ENCODE measurements around the gene BTAF1.
"Not testable (repeated sequence)": the region's sequence is repeated elsewhere in the genome, so short reads cannot be mapped to it uniquely, and the experiment has no call there.

BTAF1 gene

DNA sequence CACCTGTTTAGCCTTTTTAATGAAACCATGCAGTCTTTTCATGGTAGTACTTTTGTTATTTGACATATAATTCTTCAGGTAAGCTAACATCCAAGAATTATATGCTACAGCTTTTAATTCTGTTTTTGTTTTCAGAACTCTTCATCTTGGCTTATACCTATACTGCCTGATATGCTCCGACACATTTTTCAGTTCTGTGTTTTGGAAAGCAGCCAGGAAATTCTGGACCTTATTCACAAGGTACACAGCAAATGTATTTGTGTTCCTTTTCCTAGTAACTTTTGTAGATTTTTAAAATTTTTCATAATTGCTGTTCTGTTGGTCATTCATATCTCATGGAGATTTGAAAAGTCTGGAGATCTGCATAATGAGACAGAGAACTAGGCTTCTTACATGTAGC is 56.7 kb downstream of the BTAF1 start:
- no peak for DNase-seq

DNA sequence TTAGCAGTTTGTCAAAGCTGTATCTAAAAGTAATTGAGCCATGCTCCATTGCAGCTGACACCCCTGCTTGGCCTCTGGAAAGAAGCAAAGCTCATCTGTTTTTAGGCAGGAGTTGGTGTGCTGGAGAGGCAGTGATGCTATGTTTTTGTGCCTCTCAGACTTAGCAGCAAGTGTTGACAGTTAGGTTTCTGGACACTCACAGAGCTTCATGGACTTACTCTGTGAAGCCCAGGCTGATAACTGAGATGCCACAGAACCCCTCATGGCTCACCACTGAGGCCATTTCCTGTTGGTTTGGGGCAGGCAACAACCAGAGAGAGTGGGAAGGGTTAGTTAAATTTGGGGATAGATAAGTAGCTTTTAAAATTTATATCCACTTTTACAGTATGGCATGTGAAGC is 59.8 kb downstream of the BTAF1 start:
- no peak for DNase-seq

DNA sequence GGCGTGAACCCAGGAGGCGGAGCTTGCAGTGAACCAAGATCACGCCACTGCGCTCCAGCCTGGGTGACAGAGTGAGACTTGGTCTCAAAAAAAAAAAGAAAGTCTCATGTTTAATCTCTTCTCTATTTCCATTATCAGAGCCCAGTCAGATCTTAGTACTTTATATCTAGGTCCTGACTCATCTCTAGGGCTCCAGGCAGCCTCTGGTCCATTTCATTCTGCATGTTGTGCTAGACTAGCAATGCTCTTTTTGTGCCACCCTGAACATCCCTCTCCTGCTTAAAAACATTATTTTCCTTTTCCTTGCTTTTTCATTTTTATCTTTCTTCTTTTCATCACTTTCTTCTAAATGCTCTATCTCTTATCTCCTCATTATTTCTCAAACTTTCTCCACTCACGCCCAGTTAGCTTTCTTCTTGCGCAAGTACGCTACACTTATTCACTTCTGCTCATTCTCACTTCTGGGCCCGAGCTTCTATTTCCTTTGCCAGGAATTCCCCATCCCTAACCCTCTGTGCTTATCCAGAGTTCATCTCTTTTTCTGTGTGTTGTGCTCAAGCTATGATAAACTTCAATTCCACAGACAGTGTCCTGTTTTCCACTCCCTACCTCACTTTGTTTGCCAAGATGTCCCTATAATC is 63.9 kb downstream of the BTAF1 start:
- no peak for DNase-seq

DNA sequence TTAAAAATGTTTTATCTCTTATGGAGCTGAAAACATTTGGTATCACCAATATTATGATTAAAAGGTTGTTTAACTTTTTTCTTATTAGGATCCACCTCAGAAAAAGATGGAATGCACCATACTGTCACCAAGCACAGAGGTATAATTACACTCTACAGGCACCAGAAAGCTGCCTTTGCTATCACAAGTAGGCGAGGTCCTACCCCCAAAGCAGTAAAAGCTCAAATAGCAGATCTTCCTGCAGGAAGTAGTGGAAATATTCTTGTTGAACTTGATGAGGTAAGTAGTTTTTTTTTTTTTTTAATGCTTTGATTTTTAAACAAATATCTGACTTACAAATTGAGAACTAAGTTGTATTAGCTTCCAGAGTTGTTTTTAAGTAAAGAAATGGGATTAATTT is 68.5 kb downstream of the BTAF1 start:
- no peak for DNase-seq

DNA sequence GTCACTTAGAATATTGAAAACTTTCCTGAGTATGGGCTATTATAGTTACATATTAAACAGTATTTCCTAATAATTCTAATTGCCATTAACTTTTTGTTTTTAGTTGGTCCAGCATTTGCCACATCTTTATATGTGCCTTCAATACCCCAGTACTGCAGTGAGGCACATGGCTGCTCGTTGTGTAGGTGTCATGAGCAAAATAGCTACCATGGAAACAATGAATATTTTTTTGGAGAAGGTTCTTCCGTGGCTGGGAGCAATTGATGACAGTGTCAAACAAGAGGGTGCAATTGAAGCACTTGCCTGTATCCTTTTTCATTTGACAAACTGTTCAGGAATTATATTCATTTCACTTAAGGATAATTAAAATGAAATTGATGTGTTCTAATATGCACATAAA is 72.7 kb downstream of the BTAF1 start:
- no peak for DNase-seq

DNA sequence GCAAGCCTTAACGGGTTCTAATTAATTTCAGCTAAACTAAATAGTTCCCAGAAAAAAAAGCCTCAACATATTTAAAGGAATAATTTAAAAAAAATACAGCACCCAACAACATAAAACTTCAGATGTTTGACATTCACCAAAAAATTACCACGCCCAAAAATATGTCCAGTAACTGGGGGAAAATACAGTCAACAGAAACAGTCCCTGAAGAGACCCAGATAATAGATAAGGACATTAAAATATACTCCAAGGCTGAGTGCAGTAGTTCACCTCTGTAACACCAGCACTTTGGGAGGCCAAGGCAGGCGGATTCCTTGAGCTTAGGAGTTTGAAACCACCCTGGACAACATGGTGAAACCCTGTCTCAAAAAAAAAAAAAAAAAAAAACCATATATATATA is 78.0 kb downstream of the BTAF1 start:
- DNase-seq = no peak

DNA sequence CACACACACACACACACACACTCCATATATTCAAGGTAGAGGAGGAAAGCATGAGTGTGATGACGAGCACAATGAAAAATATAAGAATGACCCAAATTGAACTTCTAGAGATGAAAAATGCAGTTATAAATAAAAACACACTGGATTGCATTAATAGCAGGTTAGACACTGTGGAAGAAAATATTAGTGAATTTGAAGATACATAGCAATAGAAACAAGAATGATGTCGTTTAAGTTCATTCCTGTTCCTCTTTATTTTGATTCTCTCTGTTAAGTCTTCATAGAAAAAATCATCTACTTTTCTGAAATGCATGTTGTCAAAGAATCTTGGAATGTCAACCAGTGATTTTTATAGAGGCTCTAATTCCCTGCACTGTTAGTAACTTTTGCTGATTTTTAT is 78.4 kb downstream of the BTAF1 start:
- DNase-seq = no peak

DNA sequence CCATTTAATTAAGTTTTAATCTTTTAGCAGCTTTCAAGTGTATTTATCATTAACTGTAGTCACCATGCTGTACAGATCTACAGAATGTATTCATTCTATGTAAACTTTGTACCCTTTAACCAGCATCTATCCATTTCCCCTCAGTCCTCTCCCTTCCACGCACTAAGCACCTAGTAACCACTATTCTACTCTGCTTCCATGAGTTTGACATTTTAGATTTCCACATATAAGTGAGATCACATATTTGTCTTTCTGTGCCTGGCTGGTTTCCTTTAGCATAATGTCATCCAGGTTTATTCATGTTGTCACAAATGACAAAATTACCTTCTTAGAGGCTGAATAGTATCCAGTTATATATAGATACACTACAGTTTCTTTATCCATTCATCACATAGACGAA is 79.7 kb downstream of the BTAF1 start:
- DNase-seq = no peak

DNA sequence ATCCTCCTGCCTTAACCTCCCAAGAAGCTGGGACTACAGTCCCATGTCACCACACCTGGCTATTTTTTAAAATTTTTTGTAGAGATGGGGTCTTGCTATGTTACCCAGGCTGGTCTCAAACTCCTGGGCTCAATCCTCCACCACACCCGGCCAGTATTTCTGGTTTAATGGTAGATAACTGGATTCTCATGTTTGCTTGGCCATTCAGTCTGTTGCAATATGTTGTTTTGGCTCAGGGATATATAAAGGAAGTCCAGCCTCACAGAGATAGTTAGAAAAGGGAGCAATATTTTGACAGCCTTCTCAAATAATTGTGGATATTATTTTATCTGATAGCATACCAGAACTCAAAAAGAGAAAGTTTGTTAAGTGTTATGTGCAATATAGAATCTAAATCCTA is 82.4 kb downstream of the BTAF1 start:
- no peak for DNase-seq

DNA sequence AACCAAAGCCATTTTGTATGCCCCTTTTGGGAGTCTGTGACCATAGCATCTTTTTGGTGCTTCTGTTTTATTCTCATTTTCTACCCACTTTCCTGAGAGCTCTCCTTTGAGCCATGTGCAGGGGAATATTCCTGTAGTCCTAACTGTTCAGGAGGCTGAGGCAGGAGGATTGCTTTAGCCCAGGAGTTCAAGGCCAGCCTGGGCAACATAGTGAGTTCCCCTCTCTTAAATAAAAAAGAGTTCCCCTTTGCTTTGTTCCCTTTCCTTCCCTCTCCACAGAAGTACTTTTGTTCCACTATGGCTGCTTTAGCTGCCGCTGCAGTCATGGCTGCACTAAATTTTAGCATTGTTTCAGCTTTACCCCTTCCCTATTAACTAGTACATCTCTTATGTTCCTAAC is 85.9 kb downstream of the BTAF1 start:
- DNase-seq = no peak

DNA sequence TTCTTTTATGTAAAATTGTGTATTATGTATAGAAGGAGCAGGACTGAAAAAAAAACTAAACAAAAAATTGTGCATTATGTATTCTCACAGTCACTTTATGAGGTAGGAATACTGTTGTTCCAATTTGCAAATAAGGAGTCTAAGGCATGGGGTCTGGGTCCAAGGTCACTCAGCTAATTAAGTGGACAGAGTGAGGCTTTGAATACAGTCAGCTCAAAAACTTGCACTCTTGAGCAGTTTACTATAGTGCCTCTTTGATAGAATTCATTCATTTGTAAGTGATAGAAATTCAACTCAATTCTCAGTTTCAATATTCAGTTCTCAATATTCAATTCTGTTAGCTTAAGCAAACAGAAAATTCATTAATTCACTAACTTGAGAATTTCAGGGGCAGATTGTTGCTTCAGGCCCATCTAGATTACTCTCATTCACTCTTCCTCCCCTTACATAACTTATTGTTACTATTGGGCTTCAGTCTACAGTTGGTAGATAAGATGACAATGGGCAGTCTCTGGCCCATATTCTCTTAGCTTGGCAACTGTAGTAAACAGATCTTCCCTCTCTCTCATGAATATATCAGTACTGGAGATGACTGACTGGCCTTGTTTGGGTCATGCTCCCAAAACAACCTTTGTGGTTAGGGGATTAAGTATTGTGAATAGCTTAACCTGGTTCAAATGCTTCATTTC is 86.6 kb downstream of the BTAF1 start:
- no peak for DNase-seq

DNA sequence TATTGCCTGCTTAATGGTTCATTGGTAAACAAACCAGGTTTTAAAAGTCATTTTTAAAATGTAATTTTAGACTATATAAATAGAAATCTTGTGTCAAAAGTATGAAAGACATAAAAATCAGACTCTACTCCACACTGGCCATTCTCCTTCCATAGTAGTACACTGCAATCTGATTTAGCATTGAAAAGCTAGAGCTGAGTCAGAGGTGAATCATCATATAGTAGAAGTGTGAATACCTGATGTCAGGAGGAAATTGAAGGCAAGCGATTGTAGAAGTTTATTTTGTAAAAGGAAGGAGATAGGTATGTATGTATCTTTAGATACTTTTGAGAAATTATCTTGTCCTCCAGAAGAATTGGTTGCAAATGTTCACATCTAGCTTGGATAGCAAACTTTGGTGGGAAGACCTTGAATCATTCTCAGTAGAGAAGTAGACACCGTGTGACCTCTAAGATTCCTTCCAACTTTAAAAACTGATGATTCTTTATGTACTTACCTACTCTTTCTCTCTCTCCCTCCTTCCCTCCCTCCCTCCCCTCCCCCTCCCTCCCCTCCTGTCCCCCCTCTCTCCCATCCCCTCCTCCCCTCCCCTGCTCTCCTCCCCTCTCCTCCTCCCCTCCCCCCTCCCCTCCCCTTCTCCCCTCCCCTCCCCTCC is 88.1 kb downstream of the BTAF1 start:
- no peak for DNase-seq

DNA sequence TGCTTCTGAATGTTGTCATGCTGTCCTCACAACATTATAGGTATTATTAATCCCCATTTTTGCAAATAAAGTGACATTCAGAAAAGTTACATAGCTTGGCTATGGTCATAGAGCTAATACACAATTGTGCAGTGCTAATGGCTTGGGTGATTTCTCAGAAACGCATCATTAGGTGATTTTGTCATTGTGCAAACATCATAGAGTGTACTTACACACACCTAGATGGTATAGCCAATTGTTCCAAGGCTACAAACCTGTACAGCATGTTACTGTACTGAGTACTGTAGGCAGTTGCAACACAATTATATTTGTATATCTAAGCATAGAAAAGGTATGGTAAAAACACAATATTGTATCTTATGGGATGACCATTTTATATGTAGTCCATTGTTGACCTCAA is 91.0 kb downstream of the BTAF1 start:
- no peak for DNase-seq

DNA sequence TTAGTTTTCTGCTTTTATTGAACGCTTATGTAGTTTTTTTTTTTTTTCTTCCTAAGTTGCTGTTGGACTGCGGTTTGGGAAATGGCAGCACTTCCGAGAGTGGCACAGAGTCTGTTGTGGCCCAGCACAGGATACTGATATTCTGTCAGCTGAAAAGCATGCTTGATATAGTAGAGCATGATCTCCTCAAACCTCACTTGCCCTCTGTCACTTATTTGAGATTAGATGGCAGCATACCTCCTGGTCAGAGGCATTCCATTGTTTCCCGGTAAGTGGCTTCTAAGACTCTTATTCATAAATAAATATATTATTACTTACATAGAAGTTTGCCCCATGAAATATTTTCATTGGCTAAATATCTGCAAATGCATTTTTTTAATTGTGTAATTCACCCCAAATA is 101.1 kb downstream of the BTAF1 start:
- DNase-seq = no peak

DNA sequence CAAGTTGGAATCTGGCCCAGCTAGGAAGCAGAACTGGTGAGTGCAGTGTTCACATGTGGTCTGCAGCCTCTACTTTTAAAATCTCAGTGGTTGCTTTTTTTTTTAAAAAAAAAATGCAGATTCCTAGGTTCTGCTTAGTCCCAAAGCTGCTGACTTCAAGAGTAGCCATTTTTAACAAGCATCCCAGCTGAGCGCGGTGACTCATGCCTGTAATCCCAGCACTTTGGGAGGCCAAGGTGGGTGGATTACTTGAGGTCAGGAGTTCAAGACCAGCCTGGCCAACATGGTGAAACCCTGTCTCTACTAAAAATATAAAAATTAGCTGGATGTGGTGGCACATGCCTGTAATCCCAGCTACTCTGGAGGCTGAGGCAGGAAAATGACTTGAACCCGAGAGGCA is 101.8 kb downstream of the BTAF1 start:
- DNase-seq = not testable (repeated sequence)

DNA sequence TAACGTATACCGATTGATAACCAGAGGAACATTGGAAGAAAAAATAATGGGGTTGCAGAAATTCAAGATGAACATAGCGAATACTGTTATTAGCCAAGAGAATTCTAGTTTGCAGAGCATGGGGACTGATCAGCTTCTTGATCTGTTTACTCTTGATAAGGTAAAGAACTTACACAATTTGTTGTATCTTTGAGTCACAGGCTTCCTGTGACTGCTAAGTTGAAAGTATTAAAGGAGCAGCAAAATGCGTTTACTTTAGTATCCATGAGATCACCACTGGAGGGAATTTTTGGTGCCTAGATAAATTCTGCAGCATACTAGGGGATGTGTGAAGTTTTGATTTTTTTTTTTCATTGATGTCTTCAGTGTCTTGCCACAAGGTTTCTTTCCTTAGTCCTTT is 103.6 kb downstream of the BTAF1 start:
- DNase-seq = no peak

DNA sequence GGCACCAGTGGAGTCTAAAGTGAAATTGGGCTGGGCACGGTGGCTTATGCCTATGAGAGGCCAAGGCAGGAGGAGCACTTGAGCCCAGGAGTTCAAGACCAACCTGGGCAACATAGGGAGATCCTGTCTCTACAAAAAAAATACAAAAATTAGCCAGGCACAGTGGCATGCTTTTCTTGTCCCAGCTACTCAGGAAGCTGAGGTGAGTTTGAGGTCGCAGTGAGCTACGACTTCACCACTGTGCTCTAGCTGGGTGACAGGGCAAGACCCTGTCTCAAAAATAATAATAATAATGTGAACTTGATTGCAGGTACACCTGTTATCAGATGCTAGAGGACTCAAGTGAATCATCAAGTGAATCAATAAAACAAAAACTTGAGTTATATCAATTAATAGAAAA is 108.0 kb downstream of the BTAF1 start:
- no peak for DNase-seq

DNA sequence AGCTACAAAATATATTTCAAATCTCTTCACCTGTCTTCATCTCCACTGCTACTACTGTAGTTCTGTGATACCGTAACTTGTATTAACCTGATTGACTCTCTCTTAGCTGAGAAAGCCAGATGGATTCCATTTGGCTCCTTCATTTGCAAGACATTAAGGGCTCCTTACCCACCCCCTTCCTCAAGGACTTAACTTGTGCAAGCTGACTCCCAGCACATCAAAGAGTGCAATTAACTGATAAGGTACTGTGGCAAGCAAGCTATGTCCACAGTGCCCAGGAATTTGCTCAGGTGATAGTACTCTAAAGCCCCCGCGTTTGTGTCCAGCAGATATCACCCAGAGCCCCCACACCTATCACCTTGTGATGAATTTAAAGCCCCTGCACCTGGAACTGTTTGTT is 109.5 kb downstream of the BTAF1 start:
- not testable (repeated sequence) for DNase-seq

DNA sequence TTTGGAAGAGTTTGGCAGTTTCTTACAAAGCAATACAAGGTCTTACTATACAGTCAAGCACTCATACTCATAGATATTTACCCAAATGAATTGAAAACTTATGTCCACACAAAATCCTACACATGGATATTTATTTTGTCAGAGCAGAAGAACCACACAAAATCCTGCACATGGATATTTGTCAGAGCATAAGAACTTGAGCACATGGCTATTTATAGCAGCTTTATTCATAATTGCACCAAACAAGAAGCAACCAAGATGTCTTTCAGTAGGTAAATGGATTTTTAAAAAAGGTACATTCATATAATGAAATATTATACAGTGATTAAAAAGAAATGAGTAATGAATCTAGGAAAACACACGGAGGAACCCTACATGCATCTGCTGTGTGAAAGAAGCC is 115.4 kb downstream of the BTAF1 start:
- no peak for DNase-seq

DNA sequence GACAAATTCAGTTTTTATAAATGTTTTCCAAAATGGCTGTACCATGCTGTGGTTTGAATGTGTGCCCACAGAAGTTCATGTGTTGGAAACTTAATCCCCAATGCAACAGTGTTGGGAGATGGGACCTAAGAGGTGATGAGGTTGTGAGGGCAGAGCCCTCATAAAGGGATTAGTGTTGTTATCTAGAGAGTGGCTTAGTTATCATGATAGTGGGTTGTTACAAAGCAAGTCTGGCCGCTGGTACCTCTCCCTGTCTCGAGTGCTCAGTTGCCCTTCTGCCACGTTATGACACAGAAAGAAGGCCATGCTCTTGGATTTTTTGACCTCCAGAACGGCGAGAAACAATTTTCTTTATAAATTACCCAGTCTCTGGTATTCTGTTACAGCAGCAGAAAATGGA is 119.0 kb downstream of the BTAF1 start:
- no peak for DNase-seq

DNA sequence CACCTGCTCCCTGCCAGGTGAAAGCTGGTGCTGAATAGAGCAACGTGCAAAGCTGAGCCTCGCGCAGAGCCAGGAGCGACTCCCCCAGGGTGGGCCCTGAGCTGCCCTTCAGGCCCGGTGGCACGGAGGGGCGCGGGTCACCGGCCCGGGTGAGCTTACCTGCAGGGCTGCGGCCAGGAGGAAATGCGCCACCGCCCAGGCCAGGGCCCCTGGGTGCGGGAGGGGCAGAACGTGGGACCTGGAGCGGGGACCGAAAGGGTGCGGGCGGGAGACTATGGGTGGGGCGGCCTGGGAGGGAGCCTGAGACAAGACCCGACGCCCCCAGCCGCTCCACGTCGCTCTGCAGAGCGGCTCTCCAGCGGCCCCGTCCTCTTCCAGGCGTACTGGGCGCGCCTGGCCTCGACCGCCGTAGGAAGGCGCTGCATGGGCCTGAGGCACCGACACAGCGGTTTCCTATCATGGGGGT is 122.1 kb downstream of the BTAF1 start:
- no peak for DNase-seq

DNA sequence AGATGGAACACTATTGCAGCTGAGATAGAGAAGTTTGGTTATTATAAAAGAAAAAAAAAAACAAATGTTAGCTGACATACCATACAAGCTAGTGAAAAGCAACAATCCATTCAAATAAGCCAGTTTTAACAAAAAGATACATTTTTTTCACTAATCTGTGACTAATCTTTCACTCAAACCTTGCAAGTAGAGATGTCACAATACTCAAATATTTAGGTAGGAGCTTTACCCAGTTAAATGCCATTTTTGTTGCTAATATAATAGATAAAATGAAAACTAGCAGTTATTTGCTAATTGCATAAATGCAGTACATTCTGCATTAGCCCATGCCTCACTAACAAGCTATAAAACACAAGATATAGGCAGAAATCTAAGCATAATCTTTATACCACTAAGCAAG is 123.6 kb downstream of the BTAF1 start:
- no peak for DNase-seq

DNA sequence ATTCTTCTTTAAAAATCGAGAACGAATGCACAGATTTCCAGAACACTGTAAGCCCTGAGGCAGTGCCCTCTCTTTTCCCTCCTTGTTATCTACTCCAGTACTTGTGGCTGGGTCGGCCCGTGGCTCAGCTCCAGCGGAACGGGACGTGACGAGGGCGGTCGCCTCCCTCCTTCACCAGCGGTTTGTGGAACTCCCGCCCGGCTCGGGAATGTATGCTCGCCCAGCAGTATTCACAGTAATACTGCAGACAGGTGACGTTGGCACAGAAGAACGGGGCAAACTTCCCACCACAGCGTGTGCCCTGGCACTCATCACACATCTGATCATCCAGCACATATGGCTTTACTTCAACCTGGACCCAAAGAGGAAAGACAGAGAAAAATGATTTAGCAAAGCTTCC is 128.5 kb downstream of the BTAF1 start:
- DNase-seq = no peak

DNA sequence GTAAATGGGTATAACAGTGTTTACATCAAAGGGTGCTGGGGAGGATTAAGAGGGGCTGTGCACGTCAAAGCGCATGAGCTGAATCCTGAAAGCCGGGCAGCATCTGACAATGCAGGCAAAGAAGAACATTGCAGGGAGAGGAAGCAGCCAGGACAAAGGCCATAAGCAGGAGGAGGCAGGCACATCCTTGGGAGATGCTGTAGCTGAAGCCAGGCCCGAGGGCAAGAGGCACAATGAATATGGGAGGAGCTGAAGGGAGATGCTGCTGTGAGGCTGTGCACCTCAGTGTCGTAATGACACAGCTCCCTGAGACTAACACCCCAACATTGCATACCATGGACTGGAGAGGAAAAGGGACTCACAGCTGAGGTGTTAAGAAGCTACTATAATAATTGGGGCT is 129.2 kb downstream of the BTAF1 start:
- no peak for DNase-seq

DNA sequence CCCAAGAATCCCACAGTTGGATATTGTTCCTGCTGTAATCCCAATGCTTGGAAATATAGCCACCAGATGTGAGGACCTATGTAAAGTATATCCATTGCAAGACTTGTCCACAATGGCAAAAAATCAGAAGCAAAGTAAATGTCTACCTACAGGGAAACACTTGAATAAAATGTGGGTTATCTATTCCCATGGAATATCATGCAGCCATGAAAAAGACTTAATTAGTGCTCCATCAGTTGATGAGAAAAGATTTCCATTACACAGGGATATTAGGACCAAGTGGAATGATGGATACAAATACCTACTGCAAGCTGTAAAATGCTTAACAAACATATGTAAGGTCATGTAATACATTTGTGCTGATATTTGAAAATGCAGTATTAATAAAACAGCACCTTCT is 131.2 kb downstream of the BTAF1 start:
- no peak for DNase-seq

Data from NCI-H748 treated with DMSO at 0.1 percent for 48 hours (cell line).